A673 (cell line): ENCODE measurements around the gene ETS2. TPM values are rescaled to one million over a fixed set of nuclear protein-coding genes. Genes with fewer than 3 reads are reported as not detected.

Experiments
- BruUV-seq: library from RNA; stranded (reverse); fragments of 400-500 nt; replicated peaks from 2 replicates; lab custom pipeline; 2021; lab: Mats Ljungman, UMichigan
- CTCF ChIA-PET: fragments of 300-600 bp; sonication (Branson Sonifier 250); formaldehyde crosslinking; loops from one replicate; lab custom pipeline; 2022; ENCODE audit warnings: antibody characterized with exemption; lab: Charles Lee
- POLR2A ChIA-PET: fragments of 300-600 bp; sonication (Branson Sonifier 250); formaldehyde crosslinking; loops from one replicate; lab custom pipeline; 2022; ENCODE audit warnings: antibody characterized with exemption; ENCODE audit not compliant: low non-redundant PET; lab: Charles Lee
- DNase-seq: peaks from one replicate; pipeline ENCODE4 v3.0.0-alpha.2; 2015; ENCODE audit warnings: low spot score
- H3K27ac ChIP-seq: fragments of 200-600 bp; sonication (generic); 2 replicates; pipeline ENCODE4 v1.5.1; 2016; ENCODE audit warnings: mixed run types, low read depth, mild to moderate bottlenecking, mixed read lengths, antibody characterized with exemption, low read length; ENCODE audit not compliant: poor library complexity, severe bottlenecking
- H3K27me3 ChIP-seq: fragments of 200-600 bp; sonication (generic); replicated peaks from 2 replicates; pipeline ENCODE4 v1.6.1; 2017; ENCODE audit warnings: mixed run types, low read depth, mild to moderate bottlenecking, mixed read lengths, antibody characterized with exemption, low read length; ENCODE audit not compliant: insufficient read depth, poor library complexity
- H3K36me3 ChIP-seq: fragments of 200-600 bp; sonication (generic); 2 replicates; pipeline ENCODE4 v1.6.1; 2016; ENCODE audit warnings: mixed run types, mild to moderate bottlenecking, mixed read lengths, antibody characterized with exemption, low read length; ENCODE audit not compliant: insufficient read depth, poor library complexity, severe bottlenecking
- H3K4me1 ChIP-seq: fragments of 200-600 bp; sonication (generic); 2 replicates; pipeline ENCODE4 v1.6.1; 2017; ENCODE audit warnings: mixed run types, mild to moderate bottlenecking, mixed read lengths, antibody characterized with exemption, low read length; ENCODE audit not compliant: insufficient read depth, poor library complexity, severe bottlenecking
- H3K4me3 ChIP-seq: fragments of 200-600 bp; sonication (generic); 2 replicates; pipeline ENCODE4 v1.5.1; 2016; ENCODE audit warnings: low read depth, mixed run types, mild to moderate bottlenecking, mixed read lengths, low read length; ENCODE audit not compliant: poor library complexity, severe bottlenecking
- H3K9me3 ChIP-seq: fragments of 200-600 bp; sonication (generic); 2 replicates; pipeline ENCODE4 v1.6.1; 2016; ENCODE audit warnings: mixed run types, low read depth, mild to moderate bottlenecking, mixed read lengths, antibody characterized with exemption, low read length; ENCODE audit not compliant: poor library complexity, severe bottlenecking
- CTCF ChIP-seq: fragments of 300-800, 200-600 bp; sonication (generic); conservative IDR thresholded peaks from 2 replicates; pipeline ENCODE4 v1.5.1; 2017; ENCODE audit warnings: low read depth, mild to moderate bottlenecking, antibody characterized with exemption, low read length, moderate library complexity, mixed read lengths
- EZH2 ChIP-seq: fragments of 200-600 bp; sonication (generic); IDR thresholded peaks from 2 replicates; pipeline ENCODE4 v1.6.1; 2017; ENCODE audit warnings: borderline replicate concordance, low read depth, mild to moderate bottlenecking, mixed read lengths, antibody characterized with exemption, low read length; ENCODE audit not compliant: poor library complexity, severe bottlenecking
- intact Hi-C: fragments of 100-400 bp; cut with micrococcal nuclease; formaldehyde crosslinking; loops from one replicate; pipeline ENCODE4 v1.10.0; 2022; ENCODE audit not compliant: unreplicated experiment
- total RNA-seq: library from RNA; stranded (reverse); gene quantifications from 2 replicates; pipeline ENCODE4 v1.2.3, GENCODE V29; 2021

Gene ETS2
- total RNA-seq, 1 experiment from 2014 or later: 45.6 TPM

GRCh38 chr21:38807441-38807871 lies 1.7 kb downstream of the ETS2 start:
- DNase-seq: peak; percentile 21
- Histone ChIP-seq H3K27ac (peak overlapping the region; percentile 88), H3K36me3 (peaks cover 11% of the 10 kb centered on the region), H3K27me3 (no peaks in the 10 kb centered on the region), H3K9me3 (no peaks in the 10 kb centered on the region), H3K4me3 (peak overlapping the region; percentile 87), H3K4me1 (peaks cover 37% of the 10 kb centered on the region)
- POLR2A ChIA-PET: interaction anchor here (0.5 to 0.7 kb wide), 2 partner anchors 9 to 79 kb away, joined by 3 to 4 read pairs; no protein-coding TSS in a partner anchor
- no peak for TF ChIP-seq EZH2
- TF ChIP-seq CTCF: no peak
- BruUV-seq: TSS peak; percentile 53
- intact Hi-C loops: loop anchor here (5.0 to 10.0 kb wide), 2 partner anchors 75 to 327 kb away; no protein-coding TSS in a partner anchor
- CTCF ChIA-PET: interaction anchor here (0.6 to 0.7 kb wide), 2 partner anchors 92 to 302 kb away, joined by 3 to 5 read pairs; no protein-coding TSS in a partner anchor

DNA sequence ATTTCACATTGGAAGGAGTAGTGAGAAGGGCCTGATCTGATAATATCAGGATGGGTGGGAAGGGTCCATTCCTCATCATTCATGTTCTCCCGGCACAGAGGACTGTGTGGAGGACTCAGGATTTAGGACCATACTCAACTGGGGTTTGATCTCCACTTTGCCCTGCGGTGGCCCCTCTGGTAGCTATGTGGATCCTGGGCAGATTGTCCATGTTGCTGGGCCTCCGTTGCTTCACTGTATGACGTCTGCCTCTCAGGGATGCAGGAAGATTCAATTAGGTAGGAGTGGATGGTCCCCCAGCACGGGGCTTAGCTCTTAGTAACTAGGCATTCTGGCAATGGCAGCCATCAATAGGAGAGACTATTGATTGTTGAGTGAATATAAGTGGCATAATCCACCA lies 2.3 kb downstream of the ETS2 start:
- TF ChIP-seq EZH2 (no peak), CTCF (no peak)
- Histone ChIP-seq H3K4me1 (peaks cover 41% of the 10 kb centered on the region), H3K27me3 (no peaks in the 10 kb centered on the region), H3K36me3 (peaks cover 11% of the 10 kb centered on the region), H3K9me3 (no peaks in the 10 kb centered on the region), H3K27ac (peak overlapping the region; percentile 88), H3K4me3 (peak overlapping the region; percentile 87)
- POLR2A ChIA-PET: interaction anchor here (0.5 to 0.7 kb wide), 2 partner anchors 9 to 78 kb away, joined by 3 to 4 read pairs; no protein-coding TSS in a partner anchor
- DNase-seq: no peak
- BruUV-seq: no TSS peak
- intact Hi-C loops: loop anchor here (5.0 to 10.0 kb wide), 2 partner anchors 76 to 327 kb away; no protein-coding TSS in a partner anchor
- CTCF ChIA-PET: interaction anchor here (0.6 to 0.7 kb wide), 2 partner anchors 92 to 302 kb away, joined by 3 to 5 read pairs; no protein-coding TSS in a partner anchor

DNA sequence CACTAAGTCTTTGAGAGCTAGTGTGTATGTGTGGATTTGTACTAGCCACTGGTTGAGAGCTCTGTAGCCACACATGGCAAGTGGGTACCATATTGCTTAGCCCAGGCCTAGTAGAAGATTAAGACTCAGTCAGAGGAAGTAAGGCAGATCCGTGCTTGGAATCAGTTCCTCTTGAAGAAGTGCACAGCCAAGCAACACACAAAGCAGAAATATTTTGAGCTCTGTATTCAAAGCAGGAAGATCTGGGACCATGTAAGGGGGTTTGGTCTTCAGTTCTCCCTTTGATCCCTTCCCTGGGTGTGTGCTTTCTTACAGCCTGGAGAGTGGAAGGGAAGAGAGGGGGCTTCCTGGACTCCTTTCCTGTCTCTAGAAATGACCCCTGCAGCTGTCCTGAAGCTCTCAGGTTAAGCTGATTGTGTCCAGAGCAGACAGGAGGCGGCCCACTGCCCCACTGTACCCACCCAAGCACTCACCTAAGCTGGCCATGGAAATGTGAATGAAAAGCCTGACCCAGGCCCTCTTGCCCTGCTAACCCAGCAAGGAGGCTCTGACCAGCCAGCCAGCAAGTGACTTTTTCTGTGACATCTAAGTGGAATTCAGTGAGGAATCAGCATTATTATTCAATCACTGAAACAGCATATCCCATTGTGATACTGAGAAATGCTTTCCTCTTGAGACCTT lies 3.6 kb downstream of the ETS2 start:
- ChIA-PET POLR2A (interaction anchor here (0.5 kb wide), 1 partner anchor 175 kb away, joined by 3 read pairs; no protein-coding TSS in a partner anchor), CTCF (no interaction called here)
- no peak overlapping the region for H3K27ac ChIP-seq
- peaks cover 15% of the 10 kb centered on the region for H3K36me3 ChIP-seq
- BruUV-seq: no TSS peak
- H3K4me1 ChIP-seq: peaks cover 54% of the 10 kb centered on the region
- no peak for DNase-seq
- H3K27me3 ChIP-seq: no peaks in the 10 kb centered on the region
- intact Hi-C loops: loop anchor here (5.0 to 10.0 kb wide), 2 partner anchors 77 to 325 kb away; no protein-coding TSS in a partner anchor
- TF ChIP-seq CTCF (no peak), EZH2 (no peak)
- no peak overlapping the region for H3K4me3 ChIP-seq
- H3K9me3 ChIP-seq: no peaks in the 10 kb centered on the region
